Nucleus accumbens (tissue), 56 donors: ENCODE data around the gene SPOCK2.
"Not testable (repeated sequence)": the region's sequence is repeated elsewhere in the genome, so short reads cannot be mapped to it uniquely, and the experiment has no call there.

Experiments
- DNase-seq, 56 donors: peaks; one replicate each; lab custom pipeline; 2025; lab: John Stamatoyannopoulos, UW

Gene SPOCK2

DNA sequence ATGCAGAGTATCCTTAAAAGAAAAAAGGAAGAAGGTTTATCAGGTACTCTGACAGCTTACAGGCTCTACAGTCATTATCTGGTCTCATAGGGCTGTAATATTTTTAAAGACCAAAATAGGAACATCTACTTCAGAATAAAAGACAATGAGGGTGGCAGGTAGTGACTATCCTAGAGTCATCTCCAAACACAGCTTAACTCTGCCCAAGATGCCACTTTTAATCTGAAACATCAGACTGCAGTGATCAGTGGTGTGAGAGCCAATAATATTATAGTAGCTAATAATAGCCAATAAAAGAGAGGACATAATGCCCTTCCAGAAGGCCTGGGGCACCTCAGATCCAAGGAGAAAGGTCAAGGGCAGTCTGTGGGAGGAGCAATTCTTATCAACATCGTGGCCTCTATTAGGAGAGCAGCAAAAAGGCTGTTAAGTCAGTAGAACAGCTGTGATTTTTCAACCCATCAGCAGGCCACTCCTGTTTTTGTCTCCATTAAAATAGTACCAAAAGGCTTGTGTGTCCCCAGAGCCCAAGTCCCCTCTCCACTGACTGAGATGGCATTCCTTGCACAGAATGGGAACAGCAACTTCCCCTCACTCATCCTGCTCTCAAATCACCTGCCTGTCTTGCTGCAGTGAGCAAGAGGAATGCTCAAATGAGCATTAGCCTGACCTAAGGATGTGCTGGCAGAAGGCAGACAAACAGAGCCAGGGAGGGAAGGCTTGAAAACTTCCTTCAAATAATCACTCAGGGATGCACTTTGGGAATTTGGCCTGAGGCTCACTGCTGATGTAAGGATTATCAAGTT is 20.7 kb upstream of the SPOCK2 start:
- DNase-seq: no peak

DNA sequence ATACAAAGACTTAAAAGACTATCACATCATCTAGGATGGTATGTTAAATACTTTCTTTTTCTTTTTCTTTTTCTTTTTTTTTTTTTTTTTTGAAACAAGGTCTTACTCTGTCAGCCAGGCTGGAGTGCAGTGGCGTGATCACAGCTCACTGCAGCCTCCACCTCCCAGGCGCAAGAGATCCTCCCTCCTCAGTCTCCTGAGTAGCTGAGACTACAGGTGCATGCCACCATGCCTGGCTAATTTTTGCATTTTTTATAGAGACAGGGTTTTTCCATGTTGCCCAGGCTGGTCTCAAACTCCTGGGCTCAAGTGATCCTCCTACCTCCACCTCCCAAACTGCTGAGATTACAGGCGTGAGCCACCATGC is 19.6 kb upstream of the SPOCK2 start:
- DNase-seq: not testable (repeated sequence)

DNA sequence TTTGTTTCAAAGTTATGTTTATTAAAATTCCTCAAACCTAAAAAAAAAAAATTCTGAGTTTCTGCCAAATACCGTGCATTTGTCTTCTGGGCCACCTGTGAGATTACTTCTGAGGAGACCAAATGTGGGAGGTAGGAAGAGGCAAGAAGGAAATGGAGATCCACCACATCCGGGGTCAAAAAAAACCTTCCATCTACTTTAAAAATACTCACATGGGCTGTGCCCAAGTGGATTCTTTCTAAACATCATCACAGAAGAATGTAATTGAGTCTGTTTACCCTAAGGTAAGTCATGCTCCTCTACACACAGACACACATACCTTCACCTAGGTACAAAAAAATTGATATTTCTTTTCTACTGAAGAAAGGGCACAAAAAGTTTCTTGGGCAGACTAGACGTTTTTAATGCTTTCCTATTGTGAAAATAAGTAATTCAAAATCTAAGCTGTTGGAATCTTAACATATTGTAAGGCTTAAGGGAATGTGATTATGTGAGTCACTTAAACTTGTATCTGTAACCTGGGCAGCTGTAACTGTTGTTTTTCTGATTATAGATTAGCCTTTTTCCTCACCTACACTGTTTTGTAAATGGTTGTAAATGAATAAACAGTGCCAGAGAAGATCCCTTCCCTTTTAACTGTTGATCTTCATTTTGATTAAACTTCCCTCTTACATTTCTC is 19.1 kb upstream of the SPOCK2 start:
- no peak for DNase-seq

DNA sequence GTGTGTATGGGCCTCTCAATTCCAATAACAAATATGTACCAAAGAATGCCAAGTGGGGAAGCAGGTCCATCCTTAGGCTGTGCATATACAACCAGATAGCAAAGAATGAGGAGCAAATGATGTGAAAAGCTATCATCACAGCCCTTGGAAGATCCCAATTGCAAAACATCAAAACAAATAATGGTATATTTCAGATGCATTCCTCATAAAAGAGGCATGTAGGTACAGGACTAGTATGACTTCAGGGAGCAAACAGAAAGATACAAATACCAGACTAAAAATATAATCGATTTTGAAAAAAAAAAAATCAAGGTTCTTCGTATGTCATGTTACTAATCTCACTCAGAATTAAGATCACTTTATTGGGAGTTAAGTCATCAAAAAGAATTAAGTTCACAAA is 18.5 kb upstream of the SPOCK2 start:
- no peak for DNase-seq

DNA sequence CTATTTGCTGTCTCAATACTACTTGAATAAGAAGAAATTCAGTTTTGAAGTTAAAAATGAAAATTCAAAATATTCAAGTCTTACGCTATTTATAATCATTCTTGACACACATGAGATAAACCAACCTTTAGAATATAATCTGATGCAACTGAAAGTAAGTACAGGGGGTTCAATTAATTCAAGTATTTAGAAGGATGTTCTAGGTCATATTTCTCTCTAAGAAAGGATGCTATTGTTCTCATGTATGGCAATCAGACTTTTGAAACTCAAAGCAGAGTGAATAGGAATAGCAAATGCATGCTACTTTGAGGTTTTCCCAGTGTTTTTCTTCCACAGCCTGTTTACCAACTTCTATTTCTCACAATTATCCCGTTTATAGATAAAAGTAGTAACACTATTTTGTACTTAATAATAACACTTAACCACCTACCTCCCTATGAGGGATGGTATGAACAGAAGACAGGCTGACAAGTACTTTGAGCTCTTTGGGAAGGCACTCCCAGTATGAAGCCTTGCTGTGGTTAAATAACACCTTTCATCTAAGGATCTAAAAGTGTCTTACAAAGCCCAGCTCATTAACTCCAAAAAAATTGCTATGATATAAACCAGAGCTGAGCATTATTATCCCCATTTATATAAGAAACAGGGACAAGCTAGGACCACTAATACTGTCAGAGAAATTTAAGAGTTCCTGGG is 18.0 kb upstream of the SPOCK2 start:
- DNase-seq: peak in 1 of 56 donors; percentile 34

DNA sequence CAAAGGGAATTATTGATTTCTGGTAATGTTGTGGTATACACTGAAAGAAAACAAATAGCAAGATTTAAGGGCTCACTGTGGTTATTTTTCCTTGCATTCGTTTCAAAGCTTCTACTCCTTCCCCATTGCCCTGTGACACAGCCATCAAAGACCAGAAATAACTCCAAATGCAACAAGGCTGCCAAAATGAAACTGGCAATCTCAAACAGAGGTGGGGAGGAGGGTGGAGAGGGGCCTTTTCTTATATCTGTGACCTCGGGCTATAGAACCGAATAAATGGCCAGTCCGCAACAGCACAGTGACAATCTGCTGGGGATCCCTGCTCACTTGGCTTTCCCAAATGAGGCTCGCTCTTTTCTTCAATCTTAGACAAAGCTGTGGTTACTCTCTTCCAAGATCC is 17.4 kb upstream of the SPOCK2 start:
- no peak for DNase-seq

DNA sequence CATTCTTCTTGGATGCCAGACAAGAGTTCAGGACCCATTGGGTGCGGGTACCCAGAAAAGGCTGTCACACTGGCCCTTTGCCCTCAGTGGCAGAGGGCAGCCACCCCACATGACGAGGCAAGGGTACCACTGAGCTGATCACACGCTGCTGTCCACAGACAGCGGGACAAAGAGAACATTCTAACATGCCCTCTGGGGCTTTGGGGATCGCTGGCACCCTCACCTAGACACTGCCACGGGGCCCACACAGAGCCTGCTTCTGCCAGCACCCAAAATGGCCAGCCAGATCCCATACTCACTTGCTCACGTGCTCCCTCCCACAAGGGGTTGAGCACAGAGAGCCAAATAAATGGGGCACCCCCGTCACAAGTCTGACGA is 16.7 kb upstream of the SPOCK2 start:
- peak in 2 of 56 donors; percentile 25 to 32 for DNase-seq

DNA sequence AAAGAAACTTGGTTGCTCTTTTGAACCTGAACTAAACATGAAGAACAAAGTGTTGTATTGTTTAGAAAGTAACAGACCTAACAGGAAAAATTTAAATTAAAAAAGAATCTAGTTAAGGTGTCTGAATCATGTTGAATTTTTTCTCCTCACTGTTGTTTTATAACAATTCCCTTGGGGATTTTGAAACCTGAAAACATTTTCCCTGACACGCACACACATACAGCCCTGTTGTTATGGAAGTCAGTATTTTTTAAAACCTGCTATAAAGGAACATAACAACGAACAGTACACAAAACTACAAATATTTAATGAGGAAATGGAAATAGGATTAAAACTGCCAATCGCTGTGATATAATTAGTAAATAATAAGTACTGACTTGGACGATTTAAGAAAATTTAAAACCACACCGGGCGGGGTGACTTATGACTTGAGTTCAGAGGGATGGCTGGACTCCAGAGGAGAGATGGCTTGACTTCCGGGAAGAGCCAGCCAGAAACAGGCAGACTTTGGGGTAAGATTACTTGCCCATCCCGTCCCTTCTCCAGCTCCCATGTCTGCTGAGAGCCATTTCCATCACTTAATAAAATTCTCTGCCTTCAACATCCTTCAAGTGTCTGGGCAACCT is 16.2 kb upstream of the SPOCK2 start:
- no peak for DNase-seq

DNA sequence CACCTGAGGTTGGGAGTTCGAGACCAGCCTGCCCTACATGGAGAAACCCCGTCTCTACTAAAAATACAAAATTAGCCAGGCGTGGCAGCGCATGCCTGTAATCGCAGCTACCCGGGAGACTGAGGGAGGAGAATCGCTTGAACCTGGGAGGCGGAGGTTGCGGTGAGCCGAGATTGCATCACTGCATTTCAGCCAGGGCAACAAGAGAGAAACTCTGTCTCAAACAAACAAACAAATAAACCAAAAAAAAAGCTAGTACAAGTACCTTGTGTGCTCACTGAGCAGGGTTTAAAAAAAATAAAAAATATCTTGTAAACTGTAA is 11.2 kb upstream of the SPOCK2 start:
- no peak for DNase-seq

DNA sequence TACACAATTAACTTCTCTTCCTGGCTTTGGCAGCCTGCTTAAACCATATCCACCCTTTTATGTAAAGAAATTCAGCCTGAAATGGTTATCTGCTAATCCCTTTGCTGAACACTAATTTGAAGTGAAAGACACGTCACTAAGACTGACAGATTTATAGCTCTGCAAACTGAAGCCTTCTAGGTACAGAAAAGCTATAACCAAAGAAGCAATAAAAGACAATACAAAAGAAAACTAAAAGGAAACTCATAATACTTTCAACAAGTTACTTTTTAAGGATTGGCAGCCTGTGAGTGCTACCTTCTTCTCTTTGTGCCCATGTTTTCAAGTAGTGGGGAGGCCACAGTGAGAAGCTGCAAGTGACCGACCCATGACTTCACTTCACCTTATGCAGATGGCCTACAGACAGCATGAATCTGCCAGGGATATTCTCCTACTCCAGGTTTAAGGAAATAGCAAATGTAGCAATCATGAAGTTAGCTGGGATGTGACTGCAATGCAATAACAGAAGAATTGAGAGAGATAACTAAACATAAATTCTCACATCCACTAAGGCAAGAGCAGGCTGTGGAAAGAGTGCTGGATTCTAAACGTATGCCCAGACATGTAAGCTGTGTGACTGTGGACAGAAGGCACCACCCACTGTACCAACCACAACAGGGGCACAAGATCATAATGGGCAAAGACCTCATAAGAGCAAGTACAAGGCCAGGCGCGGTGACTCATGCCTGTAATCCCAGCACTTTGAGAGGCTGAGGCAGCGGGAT is 10.7 kb upstream of the SPOCK2 start:
- no peak for DNase-seq

DNA sequence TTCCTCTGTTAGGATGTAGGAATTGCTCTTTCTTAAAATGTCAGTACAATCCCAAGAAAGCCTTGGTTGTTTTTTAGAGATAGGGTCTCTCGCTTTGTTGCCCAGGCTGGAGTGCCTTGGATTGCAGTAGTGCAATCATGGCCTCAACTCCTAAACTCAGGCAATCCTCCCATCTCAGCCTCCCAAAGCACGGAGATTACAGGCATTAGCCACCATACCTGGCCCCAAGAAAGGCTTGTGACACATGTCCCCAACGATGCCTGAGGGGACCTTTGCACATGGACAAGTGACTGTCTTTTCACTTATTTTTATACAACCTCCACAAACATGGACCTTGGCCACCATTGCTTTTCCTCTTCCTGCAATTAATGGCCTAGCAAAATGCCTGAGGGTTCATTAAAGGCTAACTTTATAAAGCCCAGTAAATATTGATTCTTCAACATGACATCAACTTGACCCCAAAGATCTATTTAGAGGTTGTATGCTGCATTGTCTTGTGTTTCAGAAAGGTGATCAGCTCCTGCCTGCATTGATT is 10.0 kb upstream of the SPOCK2 start:
- no peak for DNase-seq

DNA sequence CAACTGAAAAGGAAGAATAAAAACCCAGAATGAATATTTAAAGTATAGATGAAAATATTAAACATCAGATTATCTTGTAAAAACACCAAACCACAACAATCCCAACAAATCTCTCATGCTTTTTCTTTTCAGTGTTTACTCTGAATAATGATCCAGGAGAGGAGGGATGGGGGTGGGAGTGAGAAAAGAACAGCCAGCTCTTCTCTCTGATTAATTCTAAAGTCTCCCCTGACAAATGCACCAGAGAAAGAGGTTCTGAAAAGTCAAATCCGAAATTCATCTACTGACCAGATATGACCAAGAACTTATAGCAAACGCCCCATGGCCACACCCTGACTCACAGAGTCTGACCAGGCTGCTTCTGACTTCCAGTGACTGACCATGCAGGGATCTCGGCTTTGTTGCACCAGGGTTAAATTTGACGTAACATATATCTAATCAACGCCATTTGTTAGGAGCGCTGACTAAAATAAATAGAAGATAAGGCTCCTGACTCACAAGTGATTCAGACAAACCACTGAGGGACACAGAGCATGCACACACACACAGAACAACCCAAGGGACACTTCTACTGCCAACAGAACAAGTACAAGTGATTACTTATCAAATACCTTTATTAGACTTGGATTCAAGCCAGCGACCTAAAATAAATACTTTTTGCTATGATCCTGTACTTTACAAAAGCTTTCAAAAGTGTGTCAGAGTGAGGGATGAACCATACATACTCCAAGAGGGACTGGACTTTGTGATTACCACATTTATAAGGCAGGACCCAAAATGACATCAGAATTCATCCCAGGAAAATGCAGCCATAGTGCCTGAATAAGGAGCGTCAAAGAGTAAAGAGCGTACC is 9.3 kb upstream of the SPOCK2 start:
- DNase-seq: no peak

DNA sequence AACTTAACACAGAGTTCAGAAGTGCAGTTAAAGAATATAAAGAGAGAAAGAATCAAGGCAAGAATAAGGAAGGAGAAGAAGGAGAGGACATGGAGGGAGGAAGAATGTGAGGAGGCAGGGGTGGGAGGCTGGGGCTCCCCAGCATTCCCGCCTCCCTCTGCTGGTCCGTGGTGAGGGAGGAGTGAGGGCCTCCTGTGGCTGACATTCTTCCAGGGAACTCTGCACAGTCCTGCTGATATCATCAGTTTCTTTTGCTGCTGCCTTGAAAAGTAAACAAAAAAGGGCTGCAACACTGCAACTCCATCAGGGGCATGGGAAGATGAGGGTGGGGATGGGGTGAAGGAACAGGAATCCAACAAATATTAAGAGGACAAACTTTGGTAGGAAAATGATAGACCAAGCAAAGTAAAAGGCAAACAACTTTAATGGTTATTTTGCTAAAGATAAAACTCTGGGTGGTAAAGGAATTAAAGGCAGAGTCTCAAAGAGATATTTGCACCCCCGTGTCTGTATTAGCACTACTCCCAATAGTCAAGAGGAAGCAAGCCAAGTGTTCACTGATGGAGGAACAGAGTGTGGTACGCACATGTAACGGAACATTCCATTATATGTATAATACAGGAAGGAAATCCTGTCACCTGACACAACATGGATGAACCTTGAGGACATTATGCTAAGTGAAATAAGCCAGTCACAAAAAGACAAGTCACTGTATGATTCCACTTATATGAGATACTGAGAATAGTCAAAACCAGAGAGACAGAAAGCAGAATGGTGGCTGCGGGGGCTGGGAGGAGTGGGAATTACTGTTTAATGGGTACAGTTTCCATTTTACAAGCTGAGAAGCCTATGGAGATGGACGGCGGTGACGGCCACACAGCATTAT is 8.0 kb upstream of the SPOCK2 start:
- DNase-seq: no peak

DNA sequence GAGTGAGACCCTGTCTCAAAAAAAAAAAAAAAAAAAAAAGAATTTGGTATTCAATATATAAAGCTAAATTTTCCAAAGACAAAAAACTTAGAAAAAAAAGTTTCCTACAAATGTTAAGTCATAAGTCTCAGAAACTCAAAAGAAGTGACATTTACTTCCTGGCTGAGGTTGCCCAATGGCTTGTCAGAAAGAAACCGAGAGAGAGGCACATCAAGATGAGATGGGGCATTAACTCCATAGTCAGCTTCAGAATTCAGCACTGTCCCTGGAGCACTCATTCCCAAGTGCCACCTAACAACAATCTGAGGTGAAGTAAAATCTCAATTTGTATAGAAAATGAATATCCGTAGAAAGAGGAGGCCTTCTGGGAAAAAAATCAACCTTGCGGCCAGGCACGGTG is 6.8 kb upstream of the SPOCK2 start:
- DNase-seq: no peak

DNA sequence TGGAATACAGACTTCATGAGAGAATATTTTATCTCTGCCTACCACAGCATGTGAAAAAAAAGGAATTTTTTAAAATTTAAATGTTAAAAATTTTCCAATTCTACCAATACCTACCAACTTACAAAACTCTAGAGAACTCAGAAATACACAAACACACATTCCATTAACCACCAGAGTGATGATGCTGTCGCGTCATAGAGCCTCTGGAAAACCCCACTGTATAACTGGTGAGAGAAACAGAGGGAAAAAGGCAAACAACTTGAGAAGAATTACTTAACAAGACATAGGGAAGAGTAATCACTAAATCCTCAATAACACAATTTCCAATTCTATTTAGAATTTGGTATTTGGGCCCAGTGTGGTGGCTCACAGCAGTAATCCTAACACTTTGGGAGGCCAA is 6.2 kb upstream of the SPOCK2 start:
- no peak for DNase-seq

DNA sequence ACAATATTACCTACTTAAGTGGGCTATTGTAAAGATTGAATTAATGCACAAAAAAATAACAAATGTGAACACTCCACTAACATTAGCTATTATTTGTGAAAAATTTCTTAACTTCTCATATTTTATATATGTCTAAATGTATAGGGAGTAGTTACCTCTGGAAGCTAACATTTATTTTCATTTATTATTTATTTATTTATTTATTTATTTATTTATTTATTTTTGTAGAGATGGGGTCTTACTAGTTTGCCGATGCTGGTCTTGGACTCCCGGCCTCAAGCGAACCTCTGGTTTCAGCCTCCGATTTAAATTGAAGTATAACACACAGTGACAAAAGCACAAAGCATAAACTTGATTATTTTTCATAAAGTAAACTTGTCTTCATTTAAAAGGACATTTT is 5.1 kb upstream of the SPOCK2 start:
- DNase-seq: no peak

DNA sequence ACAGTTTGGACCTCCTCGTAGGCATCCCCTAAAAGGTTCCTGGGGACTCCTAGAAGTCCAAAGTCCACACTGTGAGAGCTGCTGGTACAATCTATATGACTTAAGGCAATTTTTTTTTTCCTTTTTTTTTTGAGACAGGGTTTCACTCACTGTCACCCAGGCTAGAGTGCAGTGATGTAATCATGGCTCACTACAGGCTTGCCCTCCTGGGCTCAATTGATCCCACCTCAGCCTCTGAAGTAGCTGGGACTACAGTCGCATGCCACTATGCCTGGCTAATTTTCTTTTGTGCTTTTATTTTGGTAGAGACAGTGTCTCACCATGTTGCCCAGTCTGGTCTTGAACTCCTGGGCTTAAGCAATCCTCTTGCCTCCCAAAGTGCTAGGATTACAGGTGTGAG is 4.6 kb upstream of the SPOCK2 start:
- DNase-seq: no peak

DNA sequence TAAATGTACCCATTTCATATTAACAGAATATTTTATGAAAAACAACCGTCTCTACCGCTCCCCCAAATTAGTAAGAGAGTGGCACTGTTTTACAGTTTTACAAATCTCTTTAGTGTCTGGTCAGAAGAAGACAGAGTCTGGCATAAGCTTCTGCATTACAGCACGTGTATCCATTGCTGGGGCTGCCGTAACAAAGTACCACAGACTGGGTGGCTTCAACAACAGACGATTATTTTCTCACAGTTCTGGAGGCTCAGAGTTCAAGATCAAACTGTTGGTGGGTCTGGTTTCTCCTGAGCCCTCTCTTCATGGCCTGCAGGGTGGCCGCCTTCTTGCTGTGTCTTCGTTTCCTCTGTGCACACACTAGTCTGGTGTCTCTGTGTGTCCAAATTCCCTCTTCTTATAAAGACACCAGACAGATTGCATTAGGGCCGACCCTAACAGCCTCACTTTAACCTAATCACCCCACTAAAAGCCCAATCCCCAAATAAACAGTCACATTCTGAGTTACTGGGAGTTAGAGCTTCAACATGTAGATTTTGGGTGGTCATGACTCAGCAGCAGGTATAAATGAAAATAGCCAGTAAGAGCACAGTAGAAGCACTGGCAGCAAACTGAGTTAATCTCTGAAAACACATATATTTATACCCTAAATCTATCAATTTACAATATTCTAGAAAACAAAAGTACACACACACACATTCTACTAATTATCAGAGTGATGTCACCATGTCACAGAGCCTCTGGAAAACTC is 4.0 kb upstream of the SPOCK2 start:
- DNase-seq: no peak
